ENCODE measurements around the gene GNA12. TPM values are rescaled to one million over a fixed set of nuclear protein-coding genes. Genes with fewer than 3 reads are reported as not detected.

The GNA12 gene
- total and polyA plus RNA-seq, 9 of the 15 experiments (the other 6 are each of a cell fraction or from before 2014, with no cell fraction given): 0.65 to 32.7 (median 9.6) TPM

- TF ChIP-seq E2F4 (CRISPR knock-in tag; IDR thresholded peaks at IDR 0.05; ENCODE audit: low read depth) (no peak), ZBTB7A (IDR thresholded peaks at IDR 0.05; ENCODE audit: borderline replicate concordance, control insufficient read depth, low read depth, low read length) (peak; percentile 70; the same call in 1 of the 2 replicates), JUNB (CRISPR knock-in tag; conservative IDR thresholded peaks at IDR 0.05) (peak; percentile 99), EP400 (IDR thresholded peaks at IDR 0.05) (peak; percentile 84), BCLAF1 (IDR thresholded peaks at IDR 0.05; ENCODE audit: borderline replicate concordance in 1 of 2, control insufficient read depth in 1 of 2, low read depth in 2 of 2, low read length in 1 of 2) (no peak), GTF2F1 (IDR thresholded peaks at IDR 0.05; ENCODE audit: low read depth, low read length) (no peak), PHTF2 (CRISPR knock-in tag; IDR thresholded peaks at IDR 0.05) (no peak), ASH1L (IDR thresholded peaks at IDR 0.05; ENCODE audit: borderline replicate concordance, low read depth, partially characterized antibody) (peak; percentile 11), GATA2 (CRISPR knock-in tag; IDR thresholded peaks at IDR 0.05) (peak; percentile 83), CHD4 (IDR thresholded peaks at IDR 0.05; ENCODE audit: insufficient read depth, insufficient replicate concordance, low read depth, low read length, poor library complexity, severe bottlenecking) (no peak), GABPB1 (CRISPR knock-in tag; IDR thresholded peaks at IDR 0.05) (0 out of 2 replicates have a peak, but pooled peaks have one; percentile 46), EP300 (IDR thresholded peaks at IDR 0.05; ENCODE audit: low read length) (peak; percentile 68), RNF2 (IDR thresholded peaks at IDR 0.05) (peak; percentile 73; the same call in 1 of the 2 replicates), MTA1 (IDR thresholded peaks at IDR 0.05; ENCODE audit: borderline replicate concordance) (no peak; the same call in 1 of the 2 replicates), THRB (CRISPR knock-in tag; conservative IDR thresholded peaks at IDR 0.05) (no peak), SNAPC5 (CRISPR knock-in tag; IDR thresholded peaks at IDR 0.05) (no peak)
- TF ChIP-seq, protein P1, sequence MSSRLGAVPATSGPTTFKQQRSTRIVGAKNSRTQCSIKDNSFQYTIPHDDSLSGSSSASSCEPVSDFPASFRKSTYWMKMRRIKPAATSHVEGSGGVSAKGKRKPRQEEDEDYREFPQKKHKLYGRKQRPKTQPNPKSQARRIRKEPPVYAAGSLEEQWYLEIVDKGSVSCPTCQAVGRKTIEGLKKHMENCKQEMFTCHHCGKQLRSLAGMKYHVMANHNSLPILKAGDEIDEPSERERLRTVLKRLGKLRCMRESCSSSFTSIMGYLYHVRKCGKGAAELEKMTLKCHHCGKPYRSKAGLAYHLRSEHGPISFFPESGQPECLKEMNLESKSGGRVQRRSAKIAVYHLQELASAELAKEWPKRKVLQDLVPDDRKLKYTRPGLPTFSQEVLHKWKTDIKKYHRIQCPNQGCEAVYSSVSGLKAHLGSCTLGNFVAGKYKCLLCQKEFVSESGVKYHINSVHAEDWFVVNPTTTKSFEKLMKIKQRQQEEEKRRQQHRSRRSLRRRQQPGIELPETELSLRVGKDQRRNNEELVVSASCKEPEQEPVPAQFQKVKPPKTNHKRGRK (tag; IDR thresholded peaks at IDR 0.05): peak; percentile 8; the same call in 1 of the 2 replicates
- TF ChIP-seq, protein P2, sequence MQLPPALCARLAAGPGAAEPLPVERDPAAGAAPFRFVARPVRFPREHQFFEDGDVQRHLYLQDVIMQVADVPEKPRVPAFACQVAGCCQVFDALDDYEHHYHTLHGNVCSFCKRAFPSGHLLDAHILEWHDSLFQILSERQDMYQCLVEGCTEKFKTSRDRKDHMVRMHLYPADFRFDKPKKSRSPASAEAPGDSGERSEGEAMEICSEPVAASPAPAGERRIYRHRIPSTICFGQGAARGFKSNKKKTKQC (CRISPR knock-in tag; IDR thresholded peaks at IDR 0.05): peak; percentile 65; the same call in 1 of the 2 replicates
Observed at GRCh38 chr7:2757904-2758672, 86.0 kb downstream of the GNA12 start (continued).

Data from K562 (cell line).